ENCODE data around the gene PTPRN.
A peak's percentile ranks its signal among the peaks of the same experiment; 100 is the strongest.

The PTPRN gene

GRCh38 chr2:219309278-219309677, at the start of gene PTPRN:
Gene PTPRN, minus strand, starts transcription at chr2:219309401. Its CDS starts 69 bp downstream, at chr2:219309332.
- intact Hi-C loops (cut with DNase I), result no loop called here
- DNase-seq, result peak; percentile 58 to 97 (median 84)

DNA sequence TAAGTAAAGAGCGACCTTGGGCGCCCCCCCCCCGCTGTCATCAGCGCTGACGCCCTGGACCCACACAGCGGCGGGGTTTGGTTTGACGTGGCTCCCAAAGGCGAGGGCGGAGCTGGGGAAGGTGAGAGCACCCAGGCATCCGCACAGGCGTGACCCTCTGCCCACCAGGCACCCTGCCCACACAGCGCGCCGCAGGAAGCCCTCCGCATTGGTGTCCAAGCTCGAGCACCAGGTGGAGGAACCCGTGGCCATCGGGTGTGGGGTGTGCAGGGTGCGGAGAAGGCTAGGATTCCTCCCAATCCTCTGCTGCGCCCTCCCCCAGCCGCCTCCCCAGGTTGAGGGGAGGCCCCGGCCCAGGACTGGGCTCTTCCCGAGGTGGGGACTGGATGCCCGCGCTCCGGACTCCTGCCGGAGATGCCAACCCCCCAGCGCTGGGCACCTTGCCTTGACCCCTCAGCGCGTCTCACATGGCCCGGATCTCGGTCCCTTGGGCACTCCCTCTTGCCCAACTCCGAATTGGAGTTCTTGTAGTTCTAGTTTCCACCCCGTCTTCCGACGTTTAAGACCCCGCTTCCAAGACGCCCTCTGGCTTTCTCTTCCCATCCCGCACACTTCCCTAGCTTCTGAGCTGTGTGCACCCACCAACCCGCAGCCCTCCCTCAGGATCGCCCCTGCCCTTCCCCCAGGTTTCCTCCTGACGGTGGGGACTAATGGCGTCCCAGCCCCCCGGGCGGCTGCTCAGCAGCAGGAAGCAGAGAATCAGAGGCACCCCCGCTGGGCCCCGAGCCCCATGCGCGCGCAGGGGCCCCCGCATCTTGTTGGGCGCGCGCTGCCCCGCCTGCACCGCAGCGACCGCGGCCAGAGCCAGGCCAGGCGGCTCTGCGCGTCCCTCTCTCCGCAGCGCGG, 49.2 kb upstream of the PTPRN start:
- peak in 7 of 42 donors; percentile 16 to 40 (median 27) for DNase-seq
- intact Hi-C loops (cut with DNase I), result no loop called here

DNA sequence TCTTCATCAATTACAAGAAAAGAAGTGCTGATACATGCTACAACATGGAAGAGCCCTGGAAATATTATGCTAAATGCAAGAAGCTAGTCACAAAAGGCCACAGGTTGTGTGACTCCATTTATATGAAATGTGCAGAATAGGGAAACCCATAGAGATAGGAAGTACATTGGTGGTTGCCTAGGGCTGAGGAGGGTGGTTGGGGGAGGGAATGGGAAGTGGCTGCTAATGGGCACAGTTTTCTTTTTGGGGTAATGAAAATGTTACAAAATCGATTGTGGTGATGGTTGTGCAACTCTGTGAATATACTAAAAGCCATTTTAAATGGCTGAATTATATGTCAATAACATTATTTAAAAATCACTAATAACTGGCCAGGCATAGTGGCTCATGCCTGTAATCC, 47.6 kb upstream of the PTPRN start:
- no peak for DNase-seq
- intact Hi-C loops (cut with DNase I), result no loop called here

GRCh38 chr2:219354582-219354981, 45.4 kb upstream of the PTPRN start:
- no peak for DNase-seq
- intact Hi-C loops (cut with DNase I), result no loop called here

GRCh38 chr2:219353129-219353528, 43.9 kb upstream of the PTPRN start:
- DNase-seq, result no peak
- intact Hi-C loops (cut with DNase I), result no loop called here

- DNase-seq, result peak; percentile 51 to 90 (median 78)
- intact Hi-C loops (cut with DNase I), result no loop called here
These were observed 43.3 kb upstream of the PTPRN start for GRCh38 chr2:219352448-219353023.

DNA sequence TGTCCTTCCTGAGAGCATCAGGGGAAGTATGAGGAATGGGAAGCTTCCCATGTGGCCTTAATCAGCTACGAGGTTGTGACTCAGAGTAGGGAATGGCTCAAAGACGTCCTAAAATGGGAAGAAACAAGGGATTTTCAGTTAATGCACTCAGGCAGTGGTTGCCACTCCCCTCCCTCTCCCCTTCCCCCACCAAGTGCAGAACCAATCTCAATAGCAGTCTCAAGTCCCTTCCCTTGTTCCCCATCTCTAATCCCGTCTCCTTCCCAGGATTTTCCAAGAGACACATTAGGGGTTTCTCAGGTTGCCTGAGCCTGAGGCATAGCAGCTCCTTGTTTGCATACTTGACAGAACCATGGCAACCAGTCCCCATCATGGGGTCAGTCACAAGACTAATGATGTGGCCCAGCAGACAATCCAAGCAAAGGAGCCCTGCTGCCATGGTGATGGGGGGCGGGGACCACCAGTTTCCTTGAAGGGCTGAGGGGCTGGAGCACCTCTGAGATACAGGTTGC, 41.6 kb upstream of the PTPRN start:
- intact Hi-C loops (cut with DNase I), result no loop called here
- DNase-seq, result no peak

GRCh38 chr2:219350215-219350614, 41.0 kb upstream of the PTPRN start:
- DNase-seq, result no peak
- intact Hi-C loops (cut with DNase I), result no loop called here

GRCh38 chr2:219344751-219345430, 35.7 kb upstream of the PTPRN start:
- intact Hi-C loops (cut with DNase I), result no loop called here

GRCh38 chr2:219335373-219335786, 26.2 kb upstream of the PTPRN start:
- intact Hi-C loops (cut with DNase I), result no loop called here
- DNase-seq, result peak in 39 of 42 donors; percentile 13 to 85 (median 56)

More at GRCh38 chr2:219344751-219345430, 35.7 kb upstream of the PTPRN start:
- DNase-seq, result peak in 40 of 42 donors; percentile 22 to 76 (median 52)

DNA sequence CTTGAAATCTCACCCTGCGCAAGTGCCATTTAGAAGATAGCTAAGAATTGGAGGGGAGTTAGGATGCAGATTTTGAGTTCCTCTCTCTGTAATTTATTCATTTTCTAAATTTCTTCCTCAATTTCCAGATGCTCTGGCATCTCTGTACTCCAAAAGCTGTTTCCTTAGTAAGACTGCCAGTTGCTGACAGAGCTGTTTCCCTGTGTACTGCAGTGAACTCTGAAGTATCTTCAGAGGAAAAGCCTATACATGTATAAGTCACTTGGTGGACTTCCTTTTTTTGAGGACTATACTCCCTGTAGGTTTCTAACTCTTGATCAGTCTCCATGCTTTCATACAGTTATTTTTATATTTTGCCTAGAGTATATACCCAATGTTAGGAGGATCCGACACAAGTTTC, 24.9 kb upstream of the PTPRN start:
- no peak for DNase-seq
- intact Hi-C loops (cut with DNase I), result no loop called here

- intact Hi-C loops (cut with DNase I), result no loop called here
- peak in 25 of 42 donors; percentile 14 to 75 (median 30) for DNase-seq
These were observed 23.3 kb upstream of the PTPRN start, which contains the start of gene RESP18 for GRCh38 chr2:219332542-219332941. Gene RESP18, minus strand, starts transcription at chr2:219332744.

- intact Hi-C loops (cut with DNase I), result no loop called here
These were observed 22.5 kb upstream of the PTPRN start for GRCh38 chr2:219331560-219332213.

DNA sequence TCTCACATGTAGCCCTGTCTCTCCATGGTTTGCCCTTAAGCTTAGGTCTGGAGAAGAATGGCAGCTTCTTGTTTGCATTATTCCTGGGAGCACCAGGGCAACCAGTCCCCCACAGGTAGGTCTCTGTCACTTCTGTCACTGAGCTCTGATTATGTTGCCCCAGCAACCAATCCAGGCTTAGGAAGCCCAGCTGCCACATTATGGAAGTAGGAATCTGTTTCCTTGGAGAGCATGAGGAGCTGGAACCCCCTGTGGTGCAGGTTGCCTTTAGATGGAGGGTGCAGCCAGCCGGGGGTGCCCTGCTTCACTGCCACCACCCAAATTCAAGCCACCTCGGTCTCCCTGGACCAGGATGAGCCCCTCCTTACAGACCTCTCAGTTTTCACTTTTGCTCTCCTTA, 18.5 kb upstream of the PTPRN start:
- intact Hi-C loops (cut with DNase I), result no loop called here
- peak in 18 of 42 donors; percentile 5 to 66 (median 30) for DNase-seq

More at GRCh38 chr2:219331560-219332213, 22.5 kb upstream of the PTPRN start:
- DNase-seq, result peak in 41 of 42 donors; percentile 15 to 82 (median 60)

- intact Hi-C loops (cut with DNase I), result no loop called here
- DNase-seq, result peak in 1 of 42 donors; percentile 25
These were observed 16.6 kb upstream of the PTPRN start for GRCh38 chr2:219325657-219326315.

GRCh38 chr2:219325136-219325535, 15.9 kb upstream of the PTPRN start:
- intact Hi-C loops (cut with DNase I), result no loop called here
- peak in 1 of 42 donors; percentile 30 for DNase-seq

DNA sequence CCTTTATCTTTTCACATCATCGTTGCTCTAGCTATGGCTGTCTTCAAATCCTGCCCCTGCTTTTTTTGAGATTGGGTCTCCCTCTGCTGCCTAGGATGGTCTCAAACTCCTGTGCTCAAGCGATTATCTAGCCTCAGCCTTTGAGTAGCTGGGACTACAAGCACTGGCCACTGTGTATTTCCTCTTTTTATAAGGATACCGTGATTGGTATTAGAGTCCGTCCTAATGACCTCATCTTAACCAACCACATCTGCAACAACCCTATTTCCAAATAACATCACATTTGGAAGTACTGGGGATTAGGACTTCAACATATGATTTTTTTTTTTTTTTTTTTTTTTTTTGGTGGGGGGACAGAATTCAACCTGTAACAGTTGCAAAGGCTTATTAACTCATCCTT, 14.2 kb upstream of the PTPRN start:
- intact Hi-C loops (cut with DNase I), result no loop called here

GRCh38 chr2:219314804-219315468, 5.7 kb upstream of the PTPRN start:
- intact Hi-C loops (cut with DNase I), result no loop called here

More for the DNA sequence above, 14.2 kb upstream of the PTPRN start:
- DNase-seq, result peak in 1 of 42 donors; percentile 5

More at GRCh38 chr2:219314804-219315468, 5.7 kb upstream of the PTPRN start:
- DNase-seq, result peak in 1 of 42 donors; percentile 17

Data from head of caudate nucleus (tissue), 42 donors.